ENCODE data around the gene CSNK1D. TPM values are rescaled to one million over a fixed set of nuclear protein-coding genes. Genes with fewer than 3 reads are reported as not detected.

Gene CSNK1D
- total RNA-seq, 1 experiment from 2014 or later = 157 TPM

- peak; percentile 74 for DNase-seq
- H3K4me3 Mint-ChIP-seq (ENCODE audit: low read depth, unreplicated experiment) = peak overlapping the region; percentile 82
- CTCF ChIA-PET = interaction anchor here (1.4 kb wide), 1 partner anchor 25 kb away, joined by 7 read pairs; no protein-coding TSS in a partner anchor
Measured at GRCh38 chr17:82230609-82231311, 42.7 kb downstream of the CSNK1D start.

GRCh38 chr17:82229698-82230608 is 43.5 kb downstream of the CSNK1D start:
- no peak for DNase-seq

More at GRCh38 chr17:82230609-82231311, 42.7 kb downstream of the CSNK1D start:
- no TSS peak for BruUV-seq (replicated peaks)
- intact Hi-C loops (cut with micrococcal nuclease; ENCODE audit: unreplicated experiment) = no loop called here
- peaks cover 51% of the 10 kb centered on the region for H3K36me3 Mint-ChIP-seq (ENCODE audit: insufficient read depth, unreplicated experiment)
- peaks cover 20% of the 10 kb centered on the region for H3K4me1 Mint-ChIP-seq (ENCODE audit: low read depth, unreplicated experiment)
- TF ChIP-seq CTCF (IDR thresholded peaks at IDR 0.05; ENCODE audit: unreplicated experiment) = peak; percentile 33
- H3K27ac Mint-ChIP-seq (ENCODE audit: unreplicated experiment) = no peak overlapping the region
- no peaks in the 10 kb centered on the region for H3K9me3 Mint-ChIP-seq (ENCODE audit: low read depth, unreplicated experiment)
- no peaks in the 10 kb centered on the region for H3K27me3 Mint-ChIP-seq (ENCODE audit: unreplicated experiment)

GRCh38 chr17:82228842-82229697 is 44.4 kb downstream of the CSNK1D start, which contains the start of gene SLC16A3:
Gene SLC16A3, plus strand, starts transcription at chr17:82229042. Its CDS starts 6,967 bp downstream, at chr17:82236009.
- Mint-ChIP-seq H3K27me3 (ENCODE audit: unreplicated experiment) (no peaks in the 10 kb centered on the region), H3K27ac (ENCODE audit: unreplicated experiment) (peak within 1 kb of the TSS; percentile 69), H3K4me1 (ENCODE audit: low read depth, unreplicated experiment) (peaks cover 10% of the 10 kb centered on the region), H3K9me3 (ENCODE audit: low read depth, unreplicated experiment) (no peaks in the 10 kb centered on the region), H3K36me3 (ENCODE audit: insufficient read depth, unreplicated experiment) (peaks cover 48% of the 10 kb centered on the region), H3K4me3 (ENCODE audit: low read depth, unreplicated experiment) (peak within 1 kb of the TSS; percentile 82)
- CTCF ChIA-PET = no interaction called here
- peak; percentile 77 for DNase-seq
- no peak for TF ChIP-seq CTCF (IDR thresholded peaks at IDR 0.05; ENCODE audit: unreplicated experiment)
- BruUV-seq (replicated peaks) = TSS peak; percentile 46
- intact Hi-C loops (cut with micrococcal nuclease; ENCODE audit: unreplicated experiment) = no loop called here

More at GRCh38 chr17:82229698-82230608, 43.5 kb downstream of the CSNK1D start:
- no peak for TF ChIP-seq CTCF (IDR thresholded peaks at IDR 0.05; ENCODE audit: unreplicated experiment)
- H3K4me3 Mint-ChIP-seq (ENCODE audit: low read depth, unreplicated experiment) = peak overlapping the region; percentile 82
- H3K36me3 Mint-ChIP-seq (ENCODE audit: insufficient read depth, unreplicated experiment) = peaks cover 51% of the 10 kb centered on the region
- CTCF ChIA-PET = no interaction called here
- peak overlapping the region; percentile 69 for H3K27ac Mint-ChIP-seq (ENCODE audit: unreplicated experiment)
- H3K27me3 Mint-ChIP-seq (ENCODE audit: unreplicated experiment) = no peaks in the 10 kb centered on the region
- H3K4me1 Mint-ChIP-seq (ENCODE audit: low read depth, unreplicated experiment) = peaks cover 19% of the 10 kb centered on the region
- no peaks in the 10 kb centered on the region for H3K9me3 Mint-ChIP-seq (ENCODE audit: low read depth, unreplicated experiment)
- BruUV-seq (replicated peaks) = no TSS peak
- intact Hi-C loops (cut with micrococcal nuclease; ENCODE audit: unreplicated experiment) = no loop called here
